Measurements from ENCODE around the gene PTH2.
"Not testable (repeated sequence)": the region's sequence is repeated elsewhere in the genome, so short reads cannot be mapped to it uniquely, and the experiment has no call there.

The PTH2 gene

DNA sequence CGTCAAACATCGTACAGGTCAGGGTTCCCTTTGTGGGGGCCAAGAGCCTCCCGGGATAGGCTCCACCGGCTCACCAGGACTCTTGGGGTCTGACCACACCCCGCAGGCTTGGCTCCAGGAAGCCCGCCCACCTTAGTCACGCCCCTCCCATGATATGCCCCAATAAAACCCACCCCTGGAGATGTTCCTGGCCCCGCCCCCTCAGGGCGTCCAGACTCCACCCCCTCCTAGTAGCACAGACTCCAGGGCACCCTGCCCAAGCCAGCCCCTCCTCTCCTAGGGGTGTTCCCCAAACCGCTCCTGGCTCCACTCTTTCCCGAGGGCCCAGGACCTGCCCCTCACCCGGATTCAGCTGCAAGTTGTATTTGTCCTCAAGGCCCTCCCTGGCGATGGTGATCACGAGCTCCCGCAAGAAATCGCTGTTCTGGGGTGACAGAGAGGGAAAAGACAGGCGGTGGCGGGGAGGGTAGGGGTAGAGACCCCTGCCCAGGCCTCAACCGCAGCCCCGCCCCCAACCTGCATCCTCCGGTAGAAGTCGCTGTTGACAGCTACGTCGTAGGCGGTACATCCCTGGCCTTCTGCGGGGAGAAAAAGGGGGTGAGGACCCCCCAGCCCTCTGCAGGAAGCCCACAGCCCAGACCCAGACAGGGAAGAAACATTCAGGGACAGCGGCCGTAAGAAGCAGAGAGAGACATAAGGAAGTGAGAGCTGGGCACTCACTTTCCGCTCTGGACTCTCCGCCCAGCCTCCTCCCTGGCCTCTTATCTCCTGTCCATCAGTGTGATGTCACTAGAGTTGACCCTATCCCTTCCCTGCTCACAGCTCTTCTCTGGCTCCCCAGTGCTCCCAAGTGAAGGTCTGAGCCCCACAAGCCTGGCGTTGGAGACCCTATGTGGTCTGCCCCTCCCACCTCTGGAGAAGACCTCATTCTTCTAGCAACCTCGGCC lies 24.5 kb upstream of the PTH2 start:
- no peak for DNase-seq

DNA sequence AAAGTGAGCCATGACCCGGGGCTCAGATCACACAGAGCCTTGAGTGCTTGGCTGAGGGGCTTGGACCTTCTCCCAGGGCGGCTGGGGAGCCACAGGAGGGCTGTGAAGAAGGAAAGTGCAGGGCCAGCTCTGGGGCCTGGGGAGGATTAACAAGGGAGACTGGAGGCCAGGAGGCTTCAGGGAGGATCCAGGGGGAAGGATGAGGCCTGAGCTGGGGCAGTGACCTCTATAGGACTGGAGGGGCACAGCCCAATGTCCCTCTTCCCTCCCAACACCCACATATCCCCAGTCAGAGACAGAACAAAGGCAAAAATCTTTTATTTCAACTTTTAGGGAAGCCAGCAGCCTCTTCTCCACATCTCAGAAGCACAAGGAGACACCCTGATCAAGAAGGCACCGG lies 22.8 kb upstream of the PTH2 start:
- no peak for DNase-seq

DNA sequence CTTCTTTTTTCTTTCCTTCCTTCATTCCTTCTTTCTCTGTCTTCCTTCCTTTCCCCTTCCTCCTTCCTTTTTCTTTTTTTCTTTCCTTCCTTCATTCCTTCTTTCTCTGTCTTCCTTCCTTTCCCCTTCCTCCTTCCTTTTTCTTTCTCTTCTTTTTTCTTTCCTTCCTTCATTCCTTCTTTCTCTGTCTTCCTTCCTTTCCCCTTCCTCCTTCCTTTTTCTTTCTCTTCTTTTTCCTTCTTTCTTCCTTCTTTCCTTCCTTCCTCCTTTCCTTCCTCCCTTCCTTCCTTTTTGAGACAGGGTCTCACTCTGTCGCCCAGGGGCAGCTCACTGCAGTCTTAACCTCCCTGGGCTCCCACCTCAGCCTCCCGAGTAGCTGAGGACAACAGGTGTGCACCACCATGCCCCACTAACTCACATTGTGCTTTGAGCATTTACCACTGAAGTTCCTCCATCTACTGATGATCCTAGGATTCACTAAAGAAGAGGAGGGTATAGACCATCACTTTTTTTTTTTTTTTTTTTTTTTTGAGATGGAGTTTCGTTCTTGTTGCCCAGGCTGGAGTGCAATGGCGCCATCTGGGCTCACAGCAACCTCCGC lies 21.0 kb upstream of the PTH2 start:
- not testable (repeated sequence) for DNase-seq

DNA sequence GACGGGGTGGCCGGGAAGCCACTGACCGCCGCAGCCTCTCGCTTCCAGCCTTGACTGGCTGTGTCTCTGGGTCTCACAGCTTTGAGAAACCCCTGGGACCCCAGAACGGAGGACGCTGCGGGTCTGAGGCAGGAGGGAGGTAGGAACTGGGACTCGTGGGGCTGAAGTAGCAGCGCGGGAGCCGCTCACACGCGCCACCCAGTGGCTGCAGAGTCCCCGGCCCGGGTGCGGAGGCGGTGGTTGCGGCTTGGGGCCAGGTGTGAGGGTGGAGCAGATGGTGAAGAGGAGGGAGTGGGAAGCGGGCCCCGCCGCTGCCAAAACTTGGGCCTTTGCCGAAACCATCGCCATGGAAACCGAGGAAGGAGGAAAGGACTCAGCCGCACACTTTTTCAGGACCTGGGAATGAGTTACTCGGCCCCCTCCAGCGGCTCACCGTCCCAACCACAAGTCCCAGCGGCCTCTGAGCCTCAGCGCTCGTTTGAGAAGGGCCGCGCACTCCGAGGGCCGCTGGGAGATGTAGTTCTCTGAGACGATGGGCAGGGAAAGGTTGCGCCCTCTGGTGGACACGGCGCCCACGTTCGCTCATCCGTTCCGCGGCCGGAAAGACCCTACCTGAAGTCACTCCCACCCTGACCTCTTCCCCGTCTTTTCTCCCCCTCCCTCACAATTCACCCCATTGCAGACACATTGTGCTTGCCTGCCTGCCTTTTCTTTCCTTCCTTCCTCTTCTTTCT lies 20.3 kb upstream of the PTH2 start:
- DNase-seq: peak; percentile 90 to 92

DNA sequence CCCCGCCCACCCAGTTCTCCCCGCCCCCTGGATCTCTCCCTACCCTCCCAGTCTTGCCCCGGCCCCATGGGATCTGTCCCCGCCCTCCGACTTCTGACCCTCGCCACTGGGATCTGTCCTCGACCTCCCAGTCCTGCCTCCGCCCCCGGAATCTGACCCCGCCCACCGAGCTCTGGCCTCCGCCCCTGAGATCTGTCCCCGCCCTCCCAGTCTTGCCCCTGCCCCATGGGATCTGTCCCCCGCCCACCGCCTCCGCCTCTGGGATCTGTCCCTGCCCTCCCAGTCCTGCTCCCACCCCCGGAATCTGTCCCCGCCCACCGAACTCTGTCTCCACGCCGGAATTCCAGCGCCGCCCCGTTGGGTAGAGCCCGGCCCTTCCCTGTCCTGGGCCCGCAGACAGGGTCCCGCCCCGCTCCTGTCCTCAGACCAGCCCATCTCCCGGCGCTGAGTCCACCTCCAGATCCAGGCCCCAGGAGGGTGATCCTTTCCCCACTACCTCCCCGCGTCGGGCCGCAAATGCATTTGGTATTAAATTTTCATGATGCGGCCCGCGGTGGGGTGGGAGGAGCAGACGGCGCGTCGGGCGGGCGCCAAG lies 19.6 kb upstream of the PTH2 start:
- peak in 1 of 2 experiments; percentile 55 for DNase-seq

DNA sequence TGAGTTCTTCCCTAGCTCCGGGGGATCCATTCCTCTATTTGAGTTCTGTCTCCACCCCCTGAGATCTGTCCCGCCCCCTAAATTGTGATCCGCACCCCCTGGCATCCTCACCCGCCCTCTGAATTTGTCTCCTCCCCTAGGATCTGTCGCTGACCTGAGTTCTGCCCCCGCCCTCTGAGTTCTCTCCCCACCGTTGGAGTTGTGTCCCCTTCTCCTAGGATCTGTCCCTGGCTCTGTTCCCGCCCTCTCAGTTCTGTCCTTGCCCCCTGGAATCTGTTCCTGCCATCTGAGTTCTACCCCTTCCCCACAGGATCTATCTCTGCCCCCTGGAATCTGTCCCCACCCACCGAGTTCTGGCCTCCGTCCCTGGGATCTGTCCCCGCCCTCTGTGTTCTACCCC lies 19.1 kb upstream of the PTH2 start:
- DNase-seq: no peak

DNA sequence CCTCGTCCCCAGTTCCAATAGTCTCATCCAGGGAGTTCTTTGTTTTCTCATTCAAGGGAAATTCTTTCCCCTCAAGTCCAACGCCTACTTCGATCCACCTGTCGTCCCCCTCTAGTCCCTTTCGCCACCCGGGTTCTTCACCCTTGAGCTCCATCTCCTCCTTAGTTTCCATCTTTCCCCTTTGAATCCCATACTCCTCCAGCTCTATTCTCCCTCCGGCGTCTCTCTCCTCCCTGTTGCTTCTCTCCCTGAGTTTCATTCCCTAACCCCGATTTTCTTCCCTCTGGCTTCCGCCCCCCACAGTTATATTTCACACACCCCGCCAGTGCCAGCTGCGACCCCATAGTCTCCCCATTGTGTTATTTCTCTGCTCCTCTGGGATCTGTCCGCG lies 18.7 kb upstream of the PTH2 start:
- no peak for DNase-seq

DNA sequence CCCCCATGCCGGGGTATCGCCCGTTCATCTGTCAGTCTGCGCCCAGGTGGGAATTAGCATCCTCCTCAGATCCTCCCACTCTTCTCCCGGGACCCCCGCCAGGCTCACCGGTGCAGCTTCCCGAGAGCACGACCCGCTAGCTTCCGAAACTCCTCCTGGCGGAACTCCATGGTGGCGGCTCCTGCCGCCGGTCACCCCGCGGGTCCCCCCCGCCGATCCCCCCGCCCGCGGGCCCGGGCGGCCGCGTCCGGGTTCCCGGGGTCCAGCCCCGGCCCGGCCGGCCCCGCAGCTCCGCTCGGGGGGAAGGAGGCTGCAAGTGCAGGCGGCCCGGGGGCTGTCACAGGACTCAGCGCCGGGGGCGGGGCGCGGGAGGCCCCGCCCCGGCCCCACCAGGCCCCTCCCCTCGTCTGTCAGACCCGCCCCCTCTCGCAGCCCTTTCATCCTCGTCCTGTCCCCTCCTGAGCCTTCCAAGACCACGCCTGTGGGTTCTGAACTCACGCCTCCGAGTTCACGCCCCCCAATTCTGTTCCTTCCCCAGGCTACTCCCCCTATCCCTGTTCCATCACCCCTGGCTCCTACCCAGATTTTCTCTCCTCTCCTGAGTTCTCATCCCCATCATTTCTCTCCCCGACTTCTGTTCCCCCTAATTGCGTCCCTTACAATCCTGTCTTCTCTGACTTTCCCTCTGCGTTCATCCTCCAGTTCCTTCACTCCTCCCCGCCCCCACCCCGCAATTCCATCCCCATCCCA lies 18.1 kb upstream of the PTH2 start, which contains the start of gene SLC17A7:
Gene SLC17A7, minus strand, starts transcription at position 318 of the 750 bp plus-strand sequence. Its CDS starts 148 bp downstream, at position 170.
- DNase-seq: peak in 1 of 2 experiments; percentile 42

DNA sequence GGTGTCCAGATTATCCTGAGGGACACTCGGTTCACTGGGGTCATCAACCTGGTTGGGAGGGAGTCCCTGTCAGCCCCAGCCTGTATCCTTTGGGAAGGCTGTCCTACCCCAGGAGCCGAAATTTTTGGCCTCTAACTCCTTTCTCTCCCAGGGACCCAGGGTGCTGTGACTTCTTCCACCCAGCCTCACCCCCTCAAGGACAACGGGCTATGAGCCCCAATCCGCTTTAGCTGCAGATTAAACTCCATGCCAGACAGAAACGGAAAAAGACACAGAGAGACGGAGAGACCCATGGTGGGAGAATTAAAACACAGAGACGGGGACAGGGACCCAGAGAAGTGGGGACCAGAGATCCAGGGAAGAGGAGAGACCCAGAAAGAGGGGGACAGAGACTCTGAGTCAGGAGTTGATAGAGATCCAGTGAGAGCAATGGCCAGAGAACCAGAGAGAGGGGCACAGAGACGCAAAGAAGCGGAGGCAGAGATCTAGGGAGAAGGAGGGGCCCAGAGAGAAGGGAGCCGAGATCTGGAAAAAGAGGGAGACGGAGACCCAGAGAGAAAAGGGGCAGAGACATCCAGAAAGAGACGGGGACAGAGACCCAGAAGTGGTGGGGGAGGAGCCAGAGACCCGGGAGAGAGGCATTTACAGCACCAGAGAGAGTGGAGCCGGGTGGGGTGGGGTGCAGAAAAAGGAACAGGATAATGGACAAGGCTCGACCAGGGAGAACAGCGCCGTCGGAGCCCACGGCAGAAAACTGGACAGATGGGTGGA lies 17.4 kb upstream of the PTH2 start:
- no peak for DNase-seq

DNA sequence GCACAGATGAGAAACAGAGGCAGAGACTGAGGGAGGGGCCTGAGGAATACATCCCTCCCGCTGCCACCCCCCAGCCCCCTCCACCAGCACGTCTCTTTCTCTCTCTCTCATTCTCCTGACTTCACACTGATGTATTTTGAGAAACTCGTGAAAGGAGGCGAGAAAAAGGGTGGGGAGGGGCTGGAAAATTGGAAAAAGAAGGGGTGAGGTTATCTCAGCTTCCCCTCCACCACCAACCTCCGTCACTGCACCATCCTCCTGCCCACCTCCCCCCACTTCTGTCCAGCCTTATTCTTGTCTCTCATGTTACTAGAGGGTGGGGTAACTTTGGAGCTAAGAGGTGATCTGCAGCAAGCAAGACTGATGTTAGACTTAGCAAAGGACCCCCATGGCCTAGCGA lies 16.6 kb upstream of the PTH2 start:
- DNase-seq: no peak

DNA sequence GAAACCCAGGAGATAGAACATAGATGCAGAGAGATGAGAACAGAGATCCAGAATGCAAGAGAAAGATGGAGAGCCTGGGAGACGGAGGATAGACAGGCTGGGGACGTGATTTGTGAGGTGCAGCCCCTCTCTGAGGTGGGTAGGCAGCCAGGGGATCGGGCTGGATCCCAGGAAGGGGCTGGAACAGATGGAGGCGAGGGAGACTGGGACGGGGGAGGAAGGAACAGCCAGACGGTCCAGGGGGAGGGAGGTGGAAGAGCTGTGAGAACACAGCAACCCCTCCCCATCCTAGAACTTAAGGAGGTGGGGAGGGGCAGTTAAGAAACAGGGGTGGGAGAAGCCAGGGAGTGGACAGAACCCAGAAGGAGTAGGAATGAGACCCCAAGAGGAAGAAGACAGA lies 15.0 kb upstream of the PTH2 start:
- DNase-seq: no peak

DNA sequence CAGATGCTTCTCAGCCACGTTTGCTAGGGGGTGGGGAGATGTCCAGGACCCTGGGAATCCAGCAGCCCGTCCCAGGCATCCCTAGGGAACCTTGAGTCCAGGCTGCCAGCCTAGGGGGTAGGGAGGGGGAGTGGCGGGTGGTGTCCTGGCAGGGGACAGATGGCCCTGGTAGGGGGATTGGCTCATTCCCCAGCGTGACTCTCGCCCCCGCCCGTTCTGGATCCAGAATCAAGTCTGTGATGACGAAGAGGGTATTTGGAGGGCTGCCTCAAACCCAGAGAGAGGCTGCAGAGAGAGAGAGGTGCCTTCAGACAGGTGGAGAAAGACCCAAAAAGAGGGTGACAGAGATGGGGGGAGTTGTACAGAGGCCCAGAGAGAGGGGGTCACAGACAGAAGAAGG lies 14.0 kb upstream of the PTH2 start:
- no peak for DNase-seq

DNA sequence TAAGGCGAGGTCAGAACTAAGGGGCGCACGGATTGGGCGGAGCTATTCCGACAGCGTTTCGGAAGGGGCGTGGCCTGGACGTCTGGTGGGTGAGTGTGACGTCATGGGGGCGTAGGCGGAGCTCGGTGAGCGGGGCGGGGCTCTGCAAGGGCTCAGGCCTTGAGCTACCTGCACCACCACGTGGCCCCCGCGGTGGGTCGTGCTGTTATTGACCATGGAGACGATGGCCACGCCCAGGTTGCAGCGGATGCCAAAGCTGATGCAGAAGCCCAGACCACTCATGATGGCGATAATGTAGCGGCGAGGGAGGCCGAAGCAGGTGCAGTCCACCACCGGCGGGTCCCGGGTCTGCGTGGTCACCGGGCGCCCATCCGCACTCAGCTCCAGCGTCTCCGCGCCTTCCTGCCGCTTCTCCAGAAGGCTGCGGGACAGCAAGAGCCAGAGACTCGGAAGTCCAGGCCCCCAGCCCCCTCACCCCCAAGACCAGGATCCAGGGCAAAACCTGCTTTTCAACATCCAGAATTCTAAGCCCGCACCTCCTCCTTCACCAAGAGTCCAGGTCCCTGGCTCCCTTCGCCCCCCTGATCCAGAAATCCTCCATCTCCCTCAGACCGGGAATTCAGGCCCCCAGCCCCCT lies 13.3 kb upstream of the PTH2 start:
- DNase-seq: peak; percentile 53

DNA sequence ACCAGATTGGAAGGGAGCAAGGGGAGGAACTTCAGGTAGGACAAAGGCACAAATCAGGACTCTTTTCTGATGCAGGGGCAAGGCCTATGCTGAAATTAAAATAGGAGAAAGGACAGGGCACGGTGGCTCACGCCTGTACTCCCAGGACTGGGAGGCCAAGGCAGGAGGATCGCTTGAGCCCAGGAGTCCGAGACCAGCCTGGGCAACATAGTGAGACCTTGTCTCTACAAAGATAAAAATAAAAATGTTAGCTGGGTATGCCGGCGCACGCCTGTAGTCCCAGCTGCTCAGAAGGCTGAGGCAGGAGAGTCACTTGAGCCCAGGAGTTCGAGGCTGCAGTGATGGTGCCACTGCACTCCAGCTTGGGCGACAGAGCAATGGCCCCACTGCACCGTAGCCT lies 12.4 kb upstream of the PTH2 start:
- DNase-seq: no peak

DNA sequence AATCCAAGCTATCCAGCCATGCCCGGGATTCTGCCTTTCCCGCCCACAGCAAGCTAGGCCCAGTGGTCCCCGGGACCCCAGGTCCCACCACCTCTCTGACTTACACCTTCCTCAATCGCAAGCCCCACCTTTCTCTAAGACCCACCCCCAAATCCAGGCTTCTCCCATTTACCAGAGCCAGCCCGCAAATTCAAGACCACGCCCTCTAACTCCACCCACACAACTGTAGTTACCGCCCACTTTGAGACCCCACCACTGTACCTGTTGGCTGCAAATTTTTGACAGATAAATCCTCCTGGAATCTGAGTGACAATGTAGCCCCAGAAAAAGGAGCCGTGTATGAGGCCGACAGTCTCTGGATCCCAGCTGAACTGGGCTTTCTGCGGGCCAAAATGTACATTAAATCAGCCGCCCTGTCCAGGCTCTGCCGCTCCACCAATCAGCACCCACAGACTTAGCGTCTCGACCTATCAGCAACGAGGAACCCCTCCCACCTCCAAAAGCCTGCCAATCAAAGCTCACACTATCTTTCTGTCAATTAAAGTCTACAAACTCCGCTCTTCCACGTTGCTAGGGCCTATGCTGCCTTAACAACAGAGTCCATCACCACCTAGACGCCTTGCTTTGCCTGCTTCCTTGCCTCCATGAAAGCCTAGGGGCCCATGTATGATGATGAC lies 11.8 kb upstream of the PTH2 start:
- no peak for DNase-seq

DNA sequence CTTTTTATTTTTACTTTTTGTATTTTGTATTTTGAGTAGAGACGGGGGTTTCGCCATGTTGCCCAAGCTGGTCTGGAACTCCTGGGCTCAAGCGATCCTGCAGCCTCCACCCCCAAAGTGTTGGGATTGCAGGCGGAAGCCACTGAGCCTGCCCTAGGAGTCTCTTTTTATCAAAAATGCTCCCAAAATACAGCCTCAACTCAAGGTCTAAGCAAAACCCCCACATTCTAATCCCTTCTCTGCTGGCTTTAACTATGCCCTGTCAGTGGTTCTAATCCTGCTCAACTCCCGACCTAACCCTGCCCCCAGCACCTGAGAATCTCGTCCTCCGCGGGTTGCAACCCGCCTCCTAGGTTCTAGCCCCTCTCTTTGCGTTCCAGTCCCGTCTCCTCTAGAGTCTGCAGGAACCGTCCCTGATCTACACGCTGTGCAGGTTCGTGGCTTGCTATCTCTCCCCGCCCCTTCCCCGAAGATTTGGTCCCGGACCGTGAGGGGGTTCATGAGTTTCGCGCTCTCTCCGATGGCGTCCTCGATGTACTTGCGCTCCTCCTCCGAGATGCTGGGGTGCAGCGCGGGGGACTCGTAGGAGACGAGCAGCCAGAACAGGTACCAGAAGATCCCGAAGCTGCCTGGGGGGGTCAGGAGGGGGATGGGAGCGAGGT lies 10.1 kb upstream of the PTH2 start:
- DNase-seq: no peak

DNA sequence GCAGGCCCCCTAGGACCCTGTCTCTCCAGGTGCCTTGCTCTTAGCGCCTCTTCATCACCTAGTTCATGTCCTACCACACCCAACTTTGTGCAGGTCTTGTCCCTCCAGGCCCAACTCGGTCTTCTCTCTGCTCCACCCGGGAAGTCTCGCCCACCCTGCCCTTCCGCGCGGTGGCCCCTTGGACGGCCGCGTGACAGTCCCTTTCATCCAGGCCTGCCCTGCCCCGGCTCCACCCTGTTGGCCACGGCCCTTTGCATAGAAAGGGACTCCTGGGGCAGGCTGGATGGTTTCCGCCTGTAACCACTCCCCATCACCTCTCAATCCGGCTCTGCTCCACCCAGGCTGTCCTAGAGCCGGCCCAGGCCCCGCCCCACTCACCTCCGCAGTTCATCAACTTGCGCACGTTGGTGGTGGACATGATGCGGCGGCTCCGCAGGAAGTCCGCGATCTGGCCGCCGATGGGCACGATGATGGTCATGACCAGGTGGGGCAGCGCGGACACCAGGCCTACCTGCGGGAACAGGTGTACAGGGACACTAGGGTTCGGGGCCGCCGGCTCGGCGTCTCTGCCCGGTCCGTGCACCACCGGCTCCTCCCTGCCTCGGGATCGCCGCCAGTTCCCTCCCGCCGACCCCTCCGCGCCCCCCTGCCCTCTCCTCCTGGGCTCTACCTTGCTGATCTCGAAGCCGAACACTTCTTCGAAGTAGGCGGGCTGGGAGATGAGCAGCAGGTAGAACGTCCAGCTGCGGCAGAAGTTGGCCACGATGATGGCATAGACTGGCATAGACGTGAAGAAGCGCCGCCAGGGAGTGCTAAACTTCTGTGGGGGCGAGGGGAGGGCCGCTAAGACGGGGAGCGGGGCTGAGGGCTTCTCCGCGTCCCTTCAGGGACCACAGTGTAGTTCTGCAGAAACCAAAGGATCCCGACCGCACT lies 9.2 kb upstream of the PTH2 start:
- no peak for DNase-seq

DNA sequence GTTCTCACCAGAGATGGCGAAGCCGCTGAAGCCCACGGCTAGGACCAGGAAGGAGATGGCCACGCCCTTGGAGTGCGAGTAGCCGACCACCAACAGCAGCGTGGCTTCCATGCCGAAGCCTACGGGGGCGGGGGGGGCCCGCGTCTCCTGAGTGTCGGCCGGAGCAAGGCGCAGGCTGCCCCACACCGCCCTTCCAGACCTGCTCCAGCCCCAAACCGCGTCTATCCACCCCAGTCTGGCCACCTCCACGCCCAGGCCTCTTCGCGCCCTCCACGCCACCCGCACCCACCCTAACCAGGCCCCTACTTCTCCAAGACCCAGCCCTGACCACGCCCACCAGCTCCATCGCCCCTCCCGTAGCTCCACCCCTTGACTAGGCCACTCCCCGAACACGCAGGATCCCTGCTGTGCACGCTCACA lies 8.1 kb upstream of the PTH2 start:
- DNase-seq: peak in 1 of 2 experiments; percentile 30

Measured in stimulated activated CD4-positive, alpha-beta T cell treated with anti-CD3 and anti-CD28 coated beads, Interleukin-4, amount 100 ng/mL, for 4 hours (primary cell).